ENCODE results near the gene ARFGAP3.

DNA sequence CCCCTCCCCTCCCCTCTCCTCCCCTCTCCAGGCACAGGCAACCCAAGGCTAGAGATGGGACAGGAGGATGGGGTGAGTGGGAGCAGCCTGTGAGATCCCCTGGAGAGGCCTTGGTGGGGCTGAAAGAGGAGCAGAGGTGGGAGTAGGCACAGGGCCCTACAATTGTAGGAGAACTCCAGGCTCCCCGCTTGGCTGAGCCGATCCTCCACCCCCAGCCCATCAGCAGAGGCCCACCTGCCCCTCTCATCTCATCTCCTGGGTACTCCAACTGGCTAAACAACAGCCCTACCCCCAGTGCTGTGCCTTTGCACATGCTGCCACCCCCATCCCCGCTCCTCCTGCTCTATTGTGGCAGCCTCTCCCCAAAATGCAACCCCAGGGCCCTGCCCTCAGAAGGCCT, 84.4 kb downstream of the ARFGAP3 start:
- TF ChIP-seq, protein P1, sequence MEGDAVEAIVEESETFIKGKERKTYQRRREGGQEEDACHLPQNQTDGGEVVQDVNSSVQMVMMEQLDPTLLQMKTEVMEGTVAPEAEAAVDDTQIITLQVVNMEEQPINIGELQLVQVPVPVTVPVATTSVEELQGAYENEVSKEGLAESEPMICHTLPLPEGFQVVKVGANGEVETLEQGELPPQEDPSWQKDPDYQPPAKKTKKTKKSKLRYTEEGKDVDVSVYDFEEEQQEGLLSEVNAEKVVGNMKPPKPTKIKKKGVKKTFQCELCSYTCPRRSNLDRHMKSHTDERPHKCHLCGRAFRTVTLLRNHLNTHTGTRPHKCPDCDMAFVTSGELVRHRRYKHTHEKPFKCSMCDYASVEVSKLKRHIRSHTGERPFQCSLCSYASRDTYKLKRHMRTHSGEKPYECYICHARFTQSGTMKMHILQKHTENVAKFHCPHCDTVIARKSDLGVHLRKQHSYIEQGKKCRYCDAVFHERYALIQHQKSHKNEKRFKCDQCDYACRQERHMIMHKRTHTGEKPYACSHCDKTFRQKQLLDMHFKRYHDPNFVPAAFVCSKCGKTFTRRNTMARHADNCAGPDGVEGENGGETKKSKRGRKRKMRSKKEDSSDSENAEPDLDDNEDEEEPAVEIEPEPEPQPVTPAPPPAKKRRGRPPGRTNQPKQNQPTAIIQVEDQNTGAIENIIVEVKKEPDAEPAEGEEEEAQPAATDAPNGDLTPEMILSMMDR (IDR thresholded peaks at IDR 0.05), result no peak
- no peak for TF ChIP-seq EP300 (IDR thresholded peaks at IDR 0.05)

Measured in gastroesophageal sphincter (tissue), 3 donors.